Measurements from ENCODE around the gene NOCT. TPM values are rescaled to one million over a fixed set of nuclear protein-coding genes. Genes with fewer than 3 reads are reported as not detected.

The NOCT gene
- total RNA-seq, 1 experiment from 2014 or later: 17.1 TPM

- no peaks in the 10 kb centered on the region for H3K36me3 ChIP-seq (ENCODE audit: control insufficient read depth, insufficient read depth, low read length)
- TF ChIP-seq SIN3A (IDR thresholded peaks at IDR 0.05; ENCODE audit: borderline replicate concordance, insufficient read depth, low read depth, low read length) (no peak), CTCF (IDR thresholded peaks at IDR 0.05) (no peak), POLR2AphosphoS5 (IDR thresholded peaks at IDR 0.05; ENCODE audit: low read depth, low read length) (no peak), TCF7L2 (IDR thresholded peaks at IDR 0.05; ENCODE audit: low read depth, low read length) (no peak), REST (IDR thresholded peaks at IDR 0.05; ENCODE audit: insufficient read depth in 1 of 2, low read depth in 2 of 2, low read length in 1 of 2) (no peak)
- CTCF ChIA-PET: no interaction called here
- POLR2A ChIA-PET: interaction anchor here (0.7 kb wide), 1 partner anchor 24 kb away, joined by 3 read pairs; no protein-coding TSS in a partner anchor
- ATAC-seq: no peak
- no peak for DNase-seq (ENCODE audit: low read depth, low spot score)
- no peak overlapping the region for H3K4me3 ChIP-seq (ENCODE audit: low read depth in 2 of 2, low read length in 2 of 2)
- intact Hi-C loops (cut with micrococcal nuclease; ENCODE audit: unreplicated experiment) (no loop called here), in situ Hi-C loops (cut with HindIII; ENCODE audit: low pct_unique_long_range_greater_than_20kb, low sequenced_read_pairs) (no loop called here)
- H3K27me3 ChIP-seq (ENCODE audit: control insufficient read depth, insufficient read depth, low read length): no peaks in the 10 kb centered on the region
- no peaks in the 10 kb centered on the region for H3K9me3 ChIP-seq (ENCODE audit: control insufficient read depth, insufficient read depth, low read depth, low read length)
- H3K27ac ChIP-seq (ENCODE audit: low read length): no peak overlapping the region
- no TSS peak for BruUV-seq (replicated peaks)
- H3K4me1 ChIP-seq (ENCODE audit: control insufficient read depth, insufficient read depth, low read length): peaks cover 9% of the 10 kb centered on the region
Observed at GRCh38 chr4:139025841-139026240, 10.3 kb downstream of the NOCT start.

- H3K4me1 ChIP-seq (ENCODE audit: control insufficient read depth, insufficient read depth, low read length): peaks cover 9% of the 10 kb centered on the region
- no peak overlapping the region for H3K4me3 ChIP-seq (ENCODE audit: low read depth in 2 of 2, low read length in 2 of 2)
- CTCF ChIA-PET: no interaction called here
- ATAC-seq: no peak; the same call in 1 of the 2 replicates
- H3K36me3 ChIP-seq (ENCODE audit: control insufficient read depth, insufficient read depth, low read length): no peaks in the 10 kb centered on the region
- intact Hi-C loops (cut with micrococcal nuclease; ENCODE audit: unreplicated experiment) (no loop called here), in situ Hi-C loops (cut with HindIII; ENCODE audit: low pct_unique_long_range_greater_than_20kb, low sequenced_read_pairs) (no loop called here)
- peak overlapping the region; percentile 12; the same call in 1 of the 2 replicates for H3K27ac ChIP-seq (ENCODE audit: low read length)
- POLR2A ChIA-PET: no interaction called here
- no peaks in the 10 kb centered on the region for H3K9me3 ChIP-seq (ENCODE audit: control insufficient read depth, insufficient read depth, low read depth, low read length)
- TF ChIP-seq POLR2AphosphoS5 (IDR thresholded peaks at IDR 0.05; ENCODE audit: low read depth, low read length) (no peak), TCF7L2 (IDR thresholded peaks at IDR 0.05; ENCODE audit: low read depth, low read length) (no peak), CTCF (IDR thresholded peaks at IDR 0.05) (no peak), REST (IDR thresholded peaks at IDR 0.05; ENCODE audit: insufficient read depth in 1 of 2, low read depth in 2 of 2, low read length in 1 of 2) (no peak), SIN3A (IDR thresholded peaks at IDR 0.05; ENCODE audit: borderline replicate concordance, insufficient read depth, low read depth, low read length) (no peak)
- no peak for DNase-seq (ENCODE audit: low read depth, low spot score)
- no peaks in the 10 kb centered on the region for H3K27me3 ChIP-seq (ENCODE audit: control insufficient read depth, insufficient read depth, low read length)
- no TSS peak for BruUV-seq (replicated peaks)
Observed at GRCh38 chr4:139027776-139028175, 12.2 kb downstream of the NOCT start.

Data from Panc1 (cell line).